Prostate gland (tissue), 2 donors: ENCODE results near the gene CYP1A1.

Experiments used
- CTCF ChIP-seq, 4 experiments: fragments of 200-600 bp in 2 of 4; fragments of 450-650 bp in 2 of 4; sonication (generic) in 2 of 4; IDR thresholded peaks; 1 replicate in 3 of 4; 2 replicates in 1 of 4; pipeline ENCODE4 v1.5.1; 2016 to 2019; ENCODE audit warnings: antibody characterized with exemption in 4 of 4, mild to moderate bottlenecking in 2 of 4, moderate library complexity in 2 of 4
- POLR2AphosphoS5 ChIP-seq: sonication (generic); formaldehyde crosslinking; IDR thresholded peaks from one replicate; pipeline ENCODE4 v1.6.1; 2017; ENCODE audit warnings: antibody characterized with exemption

GRCh38 chr15:74767167-74768098 lies 42.1 kb upstream of the CYP1A1 start:
- TF ChIP-seq CTCF (IDR thresholded peaks at IDR 0.05) = no peak
- no peak for TF ChIP-seq POLR2AphosphoS5
